Cardiac muscle cell (in vitro differentiated cells and primary cell): ENCODE results near the gene MAML3. TPM values are rescaled to one million over a fixed set of nuclear protein-coding genes. Genes with fewer than 3 reads are reported as not detected.
A peak's percentile ranks its signal among the peaks of the same experiment; 100 is the strongest.

Experiments used
- DNase-seq, 2 donors: peaks; one replicate each; pipeline versions ENCODE4 v3.0.0 to v3.0.0-alpha.2; 2010 to 2017; ENCODE audit warnings: low read depth in 1 of 2, low spot score in 1 of 2
- H3K27ac ChIP-seq: fragments of 200-600 bp; sonication (generic); 2 replicates; pipeline ENCODE4 v1.5.1; 2016
- H3K27me3 ChIP-seq: fragments of 200-600 bp; sonication (generic); 2 replicates; pipeline ENCODE4 v1.6.0; 2016; ENCODE audit warnings: control low read depth
- H3K36me3 ChIP-seq: fragments of 200-600 bp; sonication (generic); 2 replicates; pipeline ENCODE4 v1.5.1; 2016; ENCODE audit warnings: control low read depth
- H3K4me1 ChIP-seq: fragments of 200-600 bp; sonication (generic); 2 replicates; pipeline ENCODE4 v1.8.1; 2017; ENCODE audit warnings: low read depth, mild to moderate bottlenecking, mixed run types
- H3K4me3 ChIP-seq: fragments of 200-600 bp; sonication (generic); 2 replicates; pipeline ENCODE4 v1.5.1; 2016; ENCODE audit warnings: mild to moderate bottlenecking
- H3K9me3 ChIP-seq: fragments of 200-600 bp; sonication (generic); 2 replicates; pipeline ENCODE4 v1.5.1; 2017; ENCODE audit warnings: low read depth, mild to moderate bottlenecking, control low read depth
- polyA plus RNA-seq: library from polyadenylated mRNA; unstranded; fragments of >200 nt; fragmentation: Nextera tagmentation; extraction: Ambion mirVana; gene quantifications from 2 replicates; pipeline ENCODE4 v1.2.1, GENCODE V29; 2016
- total RNA-seq: library from RNA; depleted of rRNA; stranded (reverse); fragments of >200 nt; gene quantifications from 2 replicates; pipeline ENCODE4 v1.2.3, GENCODE V29; 2016
- TF ChIP-seq, protein P1 (sequence below): IDR thresholded peaks from 2 replicates; pipeline ENCODE4 v1.5.1; 2012; ENCODE audit warnings: low read depth, mild to moderate bottlenecking, low read length

The MAML3 gene
- total and polyA plus RNA-seq, 2 experiments from 2014 or later, result 7.8 to 22.8 TPM

DNA sequence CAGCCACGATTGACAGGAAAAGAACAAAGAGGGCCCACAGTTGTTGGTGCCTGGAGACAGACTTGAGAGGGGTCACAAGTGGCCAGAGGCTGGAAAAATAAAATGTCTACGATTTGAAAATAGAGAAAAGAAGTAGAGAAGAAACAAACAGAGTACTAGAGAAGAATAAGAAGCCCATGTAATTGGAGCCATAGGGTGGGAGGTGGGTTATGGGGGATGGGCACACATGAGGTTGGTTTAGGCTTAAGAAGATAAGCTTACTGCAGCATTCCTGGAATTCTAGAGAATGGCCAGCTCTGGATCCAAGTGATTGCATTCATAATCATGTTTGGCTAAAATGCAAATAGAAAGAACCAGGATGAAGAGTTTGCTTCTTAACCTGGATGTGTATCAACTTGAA, 210.7 kb downstream of the MAML3 start:
- no peak overlapping the region for H3K4me3 ChIP-seq

DNA sequence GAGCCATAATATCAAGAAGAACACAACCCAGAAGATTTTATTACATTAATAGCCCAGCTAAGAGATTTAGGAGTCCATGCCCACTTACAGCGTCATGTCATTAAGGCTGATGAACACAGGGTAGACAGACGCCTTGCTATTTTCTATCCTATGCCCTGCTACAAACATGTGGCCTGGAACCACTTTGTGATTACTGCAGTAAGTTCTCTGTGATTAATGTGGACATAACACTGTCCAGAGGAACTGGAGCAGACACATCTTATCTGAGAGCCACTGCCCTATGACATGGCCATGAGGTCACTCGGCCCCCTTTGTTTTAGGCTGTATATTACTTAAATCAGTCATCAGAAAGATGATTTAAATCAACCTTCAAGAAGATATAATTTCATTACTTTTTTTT, 211.7 kb downstream of the MAML3 start:
- H3K9me3 ChIP-seq, result no peaks in the 10 kb centered on the region
- H3K4me1 ChIP-seq, result peaks cover 26% of the 10 kb centered on the region
- no peak overlapping the region for H3K4me3 ChIP-seq
- H3K27ac ChIP-seq, result peak overlapping the region; percentile 84
- no peaks in the 10 kb centered on the region for H3K36me3 ChIP-seq
- H3K27me3 ChIP-seq, result no peaks in the 10 kb centered on the region
- TF ChIP-seq, protein P1, sequence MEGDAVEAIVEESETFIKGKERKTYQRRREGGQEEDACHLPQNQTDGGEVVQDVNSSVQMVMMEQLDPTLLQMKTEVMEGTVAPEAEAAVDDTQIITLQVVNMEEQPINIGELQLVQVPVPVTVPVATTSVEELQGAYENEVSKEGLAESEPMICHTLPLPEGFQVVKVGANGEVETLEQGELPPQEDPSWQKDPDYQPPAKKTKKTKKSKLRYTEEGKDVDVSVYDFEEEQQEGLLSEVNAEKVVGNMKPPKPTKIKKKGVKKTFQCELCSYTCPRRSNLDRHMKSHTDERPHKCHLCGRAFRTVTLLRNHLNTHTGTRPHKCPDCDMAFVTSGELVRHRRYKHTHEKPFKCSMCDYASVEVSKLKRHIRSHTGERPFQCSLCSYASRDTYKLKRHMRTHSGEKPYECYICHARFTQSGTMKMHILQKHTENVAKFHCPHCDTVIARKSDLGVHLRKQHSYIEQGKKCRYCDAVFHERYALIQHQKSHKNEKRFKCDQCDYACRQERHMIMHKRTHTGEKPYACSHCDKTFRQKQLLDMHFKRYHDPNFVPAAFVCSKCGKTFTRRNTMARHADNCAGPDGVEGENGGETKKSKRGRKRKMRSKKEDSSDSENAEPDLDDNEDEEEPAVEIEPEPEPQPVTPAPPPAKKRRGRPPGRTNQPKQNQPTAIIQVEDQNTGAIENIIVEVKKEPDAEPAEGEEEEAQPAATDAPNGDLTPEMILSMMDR, result no peak
- peak in 1 of 2 donors; percentile 43 for DNase-seq

More for the DNA sequence above, 210.7 kb downstream of the MAML3 start:
- peak; percentile 31 to 55 for DNase-seq
- Histone ChIP-seq H3K9me3 (no peaks in the 10 kb centered on the region), H3K4me1 (peaks cover 31% of the 10 kb centered on the region), H3K36me3 (no peaks in the 10 kb centered on the region), H3K27ac (peak overlapping the region; percentile 84), H3K27me3 (no peaks in the 10 kb centered on the region)
- TF ChIP-seq, protein P1, result no peak

DNA sequence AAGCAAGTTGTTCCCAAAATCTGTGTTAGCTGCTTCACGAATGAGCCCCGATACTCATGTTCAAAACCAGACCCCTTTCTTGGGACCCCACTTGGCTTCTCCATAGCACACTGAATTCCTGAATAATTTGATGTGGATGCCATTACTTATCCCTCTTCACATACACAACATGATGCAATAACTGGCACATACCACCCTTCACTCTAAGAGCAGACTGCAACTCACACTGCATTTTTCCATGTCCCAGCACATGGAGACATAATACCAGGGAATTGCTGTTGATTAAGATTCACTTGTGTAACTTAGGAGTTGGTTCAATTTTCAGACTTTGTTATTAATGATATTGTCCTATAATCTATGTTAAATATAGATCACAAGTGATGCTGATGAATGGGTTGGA, 213.4 kb downstream of the MAML3 start:
- Histone ChIP-seq H3K9me3 (no peaks in the 10 kb centered on the region), H3K27ac (no peak overlapping the region), H3K4me1 (peaks cover 22% of the 10 kb centered on the region), H3K4me3 (no peak overlapping the region), H3K27me3 (no peaks in the 10 kb centered on the region), H3K36me3 (no peaks in the 10 kb centered on the region)
- TF ChIP-seq, protein P1, result no peak
- no peak for DNase-seq

DNA sequence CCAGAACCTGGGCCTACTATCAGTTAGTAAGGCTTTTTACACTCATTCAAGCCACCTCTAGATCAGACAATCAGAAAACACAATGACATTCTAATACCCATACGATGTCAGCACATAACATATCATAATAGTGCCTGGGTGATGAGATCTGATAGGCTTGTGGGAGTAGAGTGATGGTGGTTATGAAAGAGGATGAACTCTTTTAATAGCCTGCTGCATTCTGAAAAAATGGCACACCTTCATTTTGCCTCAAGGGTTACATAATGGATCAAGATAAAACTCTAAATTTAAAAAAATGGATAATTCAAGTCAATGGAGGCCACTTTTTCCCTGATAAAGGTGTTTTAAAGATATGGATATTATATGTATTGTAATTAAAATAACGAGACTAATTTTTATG, 215.6 kb downstream of the MAML3 start:
- Histone ChIP-seq H3K4me1 (peaks cover 24% of the 10 kb centered on the region), H3K9me3 (no peaks in the 10 kb centered on the region), H3K27ac (no peak overlapping the region), H3K27me3 (no peaks in the 10 kb centered on the region), H3K4me3 (no peak overlapping the region), H3K36me3 (no peaks in the 10 kb centered on the region)
- TF ChIP-seq, protein P1, result no peak
- DNase-seq, result no peak

DNA sequence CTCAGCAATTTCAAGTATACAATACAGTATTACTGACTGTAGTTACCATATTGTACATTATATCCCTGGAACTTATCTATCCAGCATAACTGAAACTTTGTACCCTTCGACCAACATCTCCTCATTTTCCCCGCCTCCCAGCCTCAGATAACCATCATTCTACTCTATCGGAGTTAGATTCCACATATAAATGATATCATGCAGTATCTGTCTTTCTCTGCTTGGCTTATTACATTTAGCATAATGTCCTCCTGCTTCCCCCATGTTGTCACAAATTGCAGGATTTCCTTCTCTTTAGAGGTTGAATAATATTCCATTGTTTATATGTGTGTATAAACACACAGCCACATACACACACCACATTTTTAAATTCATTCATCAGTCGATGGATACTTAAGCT, 218.1 kb downstream of the MAML3 start:
- H3K27ac ChIP-seq, result no peak overlapping the region
- H3K9me3 ChIP-seq, result no peaks in the 10 kb centered on the region
- no peak overlapping the region for H3K4me3 ChIP-seq
- TF ChIP-seq, protein P1, result no peak
- H3K4me1 ChIP-seq, result peaks cover 5% of the 10 kb centered on the region
- DNase-seq, result no peak
- H3K36me3 ChIP-seq, result no peaks in the 10 kb centered on the region
- no peaks in the 10 kb centered on the region for H3K27me3 ChIP-seq

DNA sequence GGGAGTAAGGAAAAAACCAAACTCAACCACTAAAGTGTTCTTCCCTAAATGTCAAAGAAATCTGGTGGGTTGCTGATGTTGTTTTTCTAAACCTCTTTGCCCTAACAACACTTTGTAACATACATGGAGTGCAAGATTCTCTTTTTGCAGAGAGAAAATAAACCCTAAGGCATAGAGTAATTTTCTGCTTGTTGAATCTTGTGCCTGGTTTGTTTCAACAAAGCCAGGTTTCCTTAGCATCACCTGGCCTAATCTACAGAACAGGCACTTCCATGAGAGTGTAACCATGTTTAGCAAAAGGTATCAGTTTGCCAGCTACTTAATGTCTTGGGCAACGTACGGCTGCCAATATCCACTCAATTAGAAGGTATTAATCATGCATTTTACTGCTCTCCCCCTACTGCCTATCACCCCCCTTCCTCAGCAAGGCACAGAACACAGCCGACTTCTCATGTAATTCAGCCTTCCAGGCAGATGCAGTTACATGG, 219.2 kb downstream of the MAML3 start:
- H3K36me3 ChIP-seq, result no peaks in the 10 kb centered on the region
- H3K27ac ChIP-seq, result no peak overlapping the region
- TF ChIP-seq, protein P1, result no peak
- H3K4me1 ChIP-seq, result peaks cover 5% of the 10 kb centered on the region
- H3K27me3 ChIP-seq, result no peaks in the 10 kb centered on the region
- DNase-seq, result no peak
- H3K9me3 ChIP-seq, result no peaks in the 10 kb centered on the region
- H3K4me3 ChIP-seq, result no peak overlapping the region
